Left ventricle myocardium superior (tissue), 1 donor: ENCODE results near the gene SYK. TPM values are rescaled to one million over a fixed set of nuclear protein-coding genes. Genes with fewer than 3 reads are reported as not detected.

Experiments used
- ATAC-seq: fragments of 200-7000 bp; cut with Tn5 transposase; one replicate; pipeline ENCODE4 v1.9.1; 2020; ENCODE audit warnings: mild to moderate bottlenecking, moderate library complexity
- DNase-seq: peaks from one replicate; pipeline ENCODE4 v3.0.0-alpha.2; 2020
- intact Hi-C: fragments of 100-400 bp; cut with micrococcal nuclease; formaldehyde crosslinking; loops from one replicate; pipeline ENCODE4 v1.11.0; 2022
- total RNA-seq: library from RNA; stranded (reverse); fragmentation: NEBNext Ultra II Directional; extraction: Animal tissue kit (Norgen Biotek cat#: 25700); gene quantifications from one replicate; pipeline ENCODE4 v1.2.1, GENCODE V29; 2021
- donor health status: DM: no; HTN: yes; CAD: no; lungs with severe emphysema.

SYK gene
- total RNA-seq, 1 donor from 2014 or later, result 5.1 TPM

GRCh38 chr9:90915693-90916092, 114.1 kb downstream of the SYK start:
- intact Hi-C loops, result loop anchor here (5.0 to 10.0 kb wide), 2 partner anchors 517 to 769 kb away; no protein-coding TSS in a partner anchor
- ATAC-seq, result no peak
- DNase-seq, result no peak

- intact Hi-C loops, result loop anchor here (5.0 to 10.0 kb wide), 2 partner anchors 516 to 769 kb away; no protein-coding TSS in a partner anchor
- no peak for ATAC-seq
- DNase-seq, result no peak
Measured at GRCh38 chr9:90916147-90916734, 114.6 kb downstream of the SYK start.

GRCh38 chr9:90919883-90920282, 118.3 kb downstream of the SYK start:
- intact Hi-C loops, result loop anchor here (5.0 to 10.0 kb wide), 2 partner anchors 512 to 765 kb away; no protein-coding TSS in a partner anchor
- DNase-seq (peak; percentile 76), ATAC-seq (peak; percentile 88)

GRCh38 chr9:90921104-90921503, 119.5 kb downstream of the SYK start:
- intact Hi-C loops, result no loop called here
- peak; percentile 96 for ATAC-seq
- DNase-seq, result peak; percentile 92

- intact Hi-C loops, result no loop called here
- ATAC-seq (no peak), DNase-seq (no peak)
Measured at GRCh38 chr9:90921969-90922368, 120.3 kb downstream of the SYK start.

GRCh38 chr9:90925581-90926257, 124.1 kb downstream of the SYK start:
- intact Hi-C loops, result no loop called here
- ATAC-seq, result no peak
- DNase-seq, result no peak

GRCh38 chr9:90926936-90927335, 125.3 kb downstream of the SYK start:
- intact Hi-C loops, result no loop called here
- DNase-seq (no peak), ATAC-seq (no peak)

GRCh38 chr9:90927496-90927895, 125.9 kb downstream of the SYK start:
- DNase-seq (no peak), ATAC-seq (no peak)
- intact Hi-C loops, result no loop called here

- no peak for DNase-seq
- intact Hi-C loops, result no loop called here
- ATAC-seq, result no peak
Measured at GRCh38 chr9:90929626-90930025, 128.0 kb downstream of the SYK start.

- ATAC-seq (no peak), DNase-seq (no peak)
- intact Hi-C loops, result no loop called here
Measured at GRCh38 chr9:90933468-90933867, 131.8 kb downstream of the SYK start.

- no peak for ATAC-seq
- intact Hi-C loops, result no loop called here
Measured at GRCh38 chr9:90939351-90939750, 137.7 kb downstream of the SYK start.

GRCh38 chr9:90940280-90940679, 138.7 kb downstream of the SYK start:
- intact Hi-C loops, result no loop called here
- ATAC-seq, result no peak
- DNase-seq, result no peak

More at GRCh38 chr9:90939351-90939750, 137.7 kb downstream of the SYK start:
- DNase-seq, result no peak

GRCh38 chr9:90941661-90942060, 140.0 kb downstream of the SYK start:
- DNase-seq, result no peak
- no peak for ATAC-seq
- intact Hi-C loops, result no loop called here

GRCh38 chr9:90942555-90942954, 140.9 kb downstream of the SYK start:
- no peak for DNase-seq
- intact Hi-C loops, result no loop called here
- no peak for ATAC-seq

- intact Hi-C loops, result no loop called here
- no peak for DNase-seq
- no peak for ATAC-seq
Measured at GRCh38 chr9:90943341-90943740, 141.7 kb downstream of the SYK start.

GRCh38 chr9:90945336-90945735, 143.7 kb downstream of the SYK start:
- DNase-seq (no peak), ATAC-seq (no peak)
- intact Hi-C loops, result no loop called here

GRCh38 chr9:90946982-90947381, 145.4 kb downstream of the SYK start:
- ATAC-seq (no peak), DNase-seq (no peak)
- intact Hi-C loops, result no loop called here
